ENCODE measurements around the gene IL1RN. TPM values are rescaled to one million over a fixed set of nuclear protein-coding genes. Genes with fewer than 3 reads are reported as not detected.

Gene IL1RN
- total RNA-seq, 1 experiment from 2014 or later: not detected

DNA sequence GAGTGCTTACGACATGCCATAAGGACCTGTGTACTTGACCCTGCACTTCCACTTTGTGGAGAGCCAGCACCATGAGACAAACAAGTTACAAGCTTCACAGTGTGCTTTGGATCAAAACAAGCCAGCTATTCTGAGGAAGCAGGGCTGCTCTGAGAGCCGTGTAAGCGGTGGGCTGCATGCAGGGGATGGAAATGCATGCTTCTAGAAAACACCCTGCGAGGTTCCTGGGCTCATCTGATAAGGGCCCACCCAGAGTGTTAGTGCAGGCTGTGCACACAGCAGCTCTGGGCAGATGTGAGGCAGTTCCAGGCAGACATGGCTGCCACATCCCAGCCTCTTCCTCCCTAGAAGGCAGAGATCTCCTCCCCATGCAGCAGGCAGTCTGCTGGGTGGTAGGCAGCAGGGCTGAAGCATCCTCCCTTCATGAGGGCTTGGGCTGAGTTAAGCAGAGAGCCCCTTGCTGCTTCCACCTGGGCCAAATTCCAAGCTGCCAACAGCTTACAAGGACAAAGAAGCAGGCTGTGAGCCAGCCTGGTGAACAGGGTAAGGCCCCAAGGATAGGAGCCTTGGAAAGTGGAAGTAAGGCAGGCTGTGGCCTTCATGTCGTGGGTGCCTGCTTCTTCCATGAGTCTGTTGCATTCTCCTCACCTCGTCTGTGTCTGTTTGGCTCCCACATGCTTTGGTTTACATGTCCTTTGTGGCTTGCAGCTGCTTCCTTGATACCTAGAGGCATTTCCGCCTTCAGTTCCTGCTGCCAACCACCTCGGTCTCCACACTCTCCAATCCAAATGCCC, 54.1 kb downstream of the IL1RN start:
- peaks cover 10% of the 10 kb centered on the region for H3K4me1 Mint-ChIP-seq (ENCODE audit: low read depth, unreplicated experiment)
- H3K36me3 ChIP-seq (ENCODE audit: control insufficient read depth, insufficient read depth, low read length): no peaks in the 10 kb centered on the region; the same call in 1 of the 2 replicates
- no TSS peak for BruUV-seq (replicated peaks)
- H3K9me3 Mint-ChIP-seq (ENCODE audit: unreplicated experiment): no peaks in the 10 kb centered on the region
- no peak overlapping the region for H3K4me3 ChIP-seq (ENCODE audit: low read depth, low read length)
- H3K27me3 Mint-ChIP-seq (ENCODE audit: insufficient read depth, unreplicated experiment): no peaks in the 10 kb centered on the region
- H3K36me3 Mint-ChIP-seq (ENCODE audit: insufficient read depth, unreplicated experiment): no peaks in the 10 kb centered on the region
- TF ChIP-seq, protein P1, sequence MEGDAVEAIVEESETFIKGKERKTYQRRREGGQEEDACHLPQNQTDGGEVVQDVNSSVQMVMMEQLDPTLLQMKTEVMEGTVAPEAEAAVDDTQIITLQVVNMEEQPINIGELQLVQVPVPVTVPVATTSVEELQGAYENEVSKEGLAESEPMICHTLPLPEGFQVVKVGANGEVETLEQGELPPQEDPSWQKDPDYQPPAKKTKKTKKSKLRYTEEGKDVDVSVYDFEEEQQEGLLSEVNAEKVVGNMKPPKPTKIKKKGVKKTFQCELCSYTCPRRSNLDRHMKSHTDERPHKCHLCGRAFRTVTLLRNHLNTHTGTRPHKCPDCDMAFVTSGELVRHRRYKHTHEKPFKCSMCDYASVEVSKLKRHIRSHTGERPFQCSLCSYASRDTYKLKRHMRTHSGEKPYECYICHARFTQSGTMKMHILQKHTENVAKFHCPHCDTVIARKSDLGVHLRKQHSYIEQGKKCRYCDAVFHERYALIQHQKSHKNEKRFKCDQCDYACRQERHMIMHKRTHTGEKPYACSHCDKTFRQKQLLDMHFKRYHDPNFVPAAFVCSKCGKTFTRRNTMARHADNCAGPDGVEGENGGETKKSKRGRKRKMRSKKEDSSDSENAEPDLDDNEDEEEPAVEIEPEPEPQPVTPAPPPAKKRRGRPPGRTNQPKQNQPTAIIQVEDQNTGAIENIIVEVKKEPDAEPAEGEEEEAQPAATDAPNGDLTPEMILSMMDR (IDR thresholded peaks at IDR 0.05; ENCODE audit: insufficient read depth in 1 of 2, low read depth in 1 of 2, low read length in 1 of 2, severe bottlenecking in 1 of 2, unreplicated experiment in 1 of 2): no peak
- CTCF ChIA-PET: interaction anchor here (1.4 to 5.1 kb wide), 5 partner anchors 11 to 102 kb away, joined by 5 to 44 read pairs (median 14); no protein-coding TSS in a partner anchor
- POLR2A ChIA-PET: interaction anchor here (0.8 kb wide), 1 partner anchor 18 kb away, joined by 3 read pairs; no protein-coding TSS in a partner anchor
- H3K4me1 ChIP-seq: peaks cover 31% of the 10 kb centered on the region
- H3K27me3 ChIP-seq (replicated peaks; ENCODE audit: control insufficient read depth, insufficient read depth, low read length): no peaks in the 10 kb centered on the region; the same call in 1 of the 2 replicates
- H3K4me3 Mint-ChIP-seq (ENCODE audit: unreplicated experiment): no peak overlapping the region
- no peaks in the 10 kb centered on the region for H3K9me3 ChIP-seq
- H3K27ac Mint-ChIP-seq (ENCODE audit: unreplicated experiment): no peak overlapping the region
- no peak for DNase-seq
- intact Hi-C loops (cut with micrococcal nuclease; ENCODE audit: unreplicated experiment): loop anchor here (2.0 to 5.0 kb wide), 3 partner anchors 17 to 99 kb away; no protein-coding TSS in a partner anchor

DNA sequence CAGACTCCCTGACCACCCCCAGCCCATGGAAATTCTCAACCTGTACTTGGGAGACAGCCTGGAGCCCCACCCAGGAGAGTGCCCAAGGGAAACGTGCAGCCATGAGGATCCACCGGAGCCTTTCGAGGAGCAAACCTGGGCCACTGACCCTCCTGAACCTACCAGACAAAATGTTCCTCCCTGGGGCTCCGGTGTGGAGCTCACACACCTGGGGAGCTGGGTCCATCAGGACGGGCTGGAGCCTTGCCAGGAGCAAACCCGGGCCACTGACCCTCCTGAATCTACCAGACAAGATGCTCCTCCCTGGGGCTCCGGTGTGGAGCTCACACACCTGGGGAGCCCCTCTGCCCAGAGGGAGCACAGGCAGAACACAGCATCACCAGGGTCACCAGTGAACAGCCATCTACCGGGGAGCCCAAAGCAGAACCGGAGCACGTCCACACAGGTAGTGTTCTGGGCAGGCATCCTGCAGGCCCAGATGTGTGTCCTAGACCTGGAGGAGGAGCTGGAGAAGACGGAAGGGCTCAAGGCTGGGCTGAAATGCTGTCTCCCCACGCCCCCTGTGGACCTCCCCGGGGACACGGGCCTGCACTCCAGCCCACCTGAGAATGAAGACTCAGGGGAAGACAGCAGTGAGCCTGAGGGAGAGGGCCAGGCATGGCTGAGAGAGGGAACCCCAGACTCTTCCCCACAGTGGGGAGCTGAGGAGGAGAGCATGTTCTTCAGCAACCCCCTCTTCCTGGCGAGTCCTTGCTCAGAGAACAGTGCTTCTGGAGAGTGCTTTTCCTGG, 55.3 kb downstream of the IL1RN start:
- Histone ChIP-seq H3K9me3 (no peaks in the 10 kb centered on the region), H3K4me3 (ENCODE audit: low read depth, low read length) (no peak overlapping the region), H3K4me1 (peaks cover 28% of the 10 kb centered on the region), H3K27me3 (replicated peaks; ENCODE audit: control insufficient read depth, insufficient read depth, low read length) (no peaks in the 10 kb centered on the region; the same call in 1 of the 2 replicates), H3K36me3 (ENCODE audit: control insufficient read depth, insufficient read depth, low read length) (no peaks in the 10 kb centered on the region; the same call in 1 of the 2 replicates)
- H3K27ac Mint-ChIP-seq (ENCODE audit: unreplicated experiment): no peak overlapping the region
- CTCF ChIA-PET: interaction anchor here (0.6 to 5.1 kb wide), 4 partner anchors 11 to 102 kb away, joined by 3 to 44 read pairs (median 20); no protein-coding TSS in a partner anchor
- no peaks in the 10 kb centered on the region for H3K27me3 Mint-ChIP-seq (ENCODE audit: insufficient read depth, unreplicated experiment)
- no peaks in the 10 kb centered on the region for H3K36me3 Mint-ChIP-seq (ENCODE audit: insufficient read depth, unreplicated experiment)
- POLR2A ChIA-PET: no interaction called here
- no peaks in the 10 kb centered on the region for H3K9me3 Mint-ChIP-seq (ENCODE audit: unreplicated experiment)
- no TSS peak for BruUV-seq (replicated peaks)
- intact Hi-C loops (cut with micrococcal nuclease; ENCODE audit: unreplicated experiment): loop anchor here (2.0 to 5.0 kb wide), 2 partner anchors 16 to 100 kb away; no protein-coding TSS in a partner anchor
- H3K4me3 Mint-ChIP-seq (ENCODE audit: unreplicated experiment): no peak overlapping the region
- DNase-seq: no peak
- TF ChIP-seq, protein P1 (IDR thresholded peaks at IDR 0.05; ENCODE audit: insufficient read depth in 1 of 2, low read depth in 1 of 2, low read length in 1 of 2, severe bottlenecking in 1 of 2, unreplicated experiment in 1 of 2): no peak
- H3K4me1 Mint-ChIP-seq (ENCODE audit: low read depth, unreplicated experiment): peaks cover 13% of the 10 kb centered on the region

DNA sequence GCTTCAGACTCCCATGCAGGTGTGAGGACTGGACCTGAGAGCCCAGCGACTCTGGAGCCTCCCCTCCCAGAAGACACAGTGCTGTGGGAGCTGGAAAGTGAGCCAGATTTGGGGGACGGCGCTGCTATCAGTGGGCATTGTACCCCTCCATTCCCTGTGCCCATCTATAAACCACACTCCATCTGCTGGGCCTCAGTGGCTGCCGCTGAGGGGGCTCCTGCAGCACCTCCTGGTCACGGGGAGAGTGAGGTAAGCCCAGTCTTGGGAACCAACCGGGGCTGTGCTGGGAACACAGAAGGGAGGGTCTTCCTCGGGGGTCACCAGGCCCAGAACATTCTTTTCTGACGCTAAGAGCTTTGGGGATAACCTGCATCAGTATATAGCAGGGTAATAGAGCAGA, 55.9 kb downstream of the IL1RN start:
- CTCF ChIA-PET: interaction anchor here (1.0 to 5.1 kb wide), 4 partner anchors 11 to 44 kb away, joined by 3 to 44 read pairs (median 20); no protein-coding TSS in a partner anchor
- Mint-ChIP-seq H3K27me3 (ENCODE audit: insufficient read depth, unreplicated experiment) (no peaks in the 10 kb centered on the region), H3K4me3 (ENCODE audit: unreplicated experiment) (no peak overlapping the region), H3K27ac (ENCODE audit: unreplicated experiment) (no peak overlapping the region), H3K9me3 (ENCODE audit: unreplicated experiment) (no peaks in the 10 kb centered on the region), H3K4me1 (ENCODE audit: low read depth, unreplicated experiment) (peaks cover 15% of the 10 kb centered on the region), H3K36me3 (ENCODE audit: insufficient read depth, unreplicated experiment) (no peaks in the 10 kb centered on the region)
- BruUV-seq (replicated peaks): no TSS peak
- Histone ChIP-seq H3K4me3 (ENCODE audit: low read depth, low read length) (no peak overlapping the region), H3K27me3 (replicated peaks; ENCODE audit: control insufficient read depth, insufficient read depth, low read length) (no peaks in the 10 kb centered on the region; the same call in 1 of the 2 replicates), H3K4me1 (peaks cover 28% of the 10 kb centered on the region), H3K9me3 (no peaks in the 10 kb centered on the region), H3K36me3 (ENCODE audit: control insufficient read depth, insufficient read depth, low read length) (no peaks in the 10 kb centered on the region; the same call in 1 of the 2 replicates)
- POLR2A ChIA-PET: interaction anchor here (1.0 kb wide), 1 partner anchor 27 kb away, joined by 3 read pairs; no protein-coding TSS in a partner anchor
- intact Hi-C loops (cut with micrococcal nuclease; ENCODE audit: unreplicated experiment): loop anchor here (2.0 to 5.0 kb wide), 2 partner anchors 16 to 101 kb away; no protein-coding TSS in a partner anchor
- TF ChIP-seq, protein P1 (IDR thresholded peaks at IDR 0.05; ENCODE audit: insufficient read depth in 1 of 2, low read depth in 1 of 2, low read length in 1 of 2, severe bottlenecking in 1 of 2, unreplicated experiment in 1 of 2): no peak
- no peak for DNase-seq

All from Caco-2 (cell line).